ENCODE measurements around the gene DCLK1.

Gene DCLK1

DNA sequence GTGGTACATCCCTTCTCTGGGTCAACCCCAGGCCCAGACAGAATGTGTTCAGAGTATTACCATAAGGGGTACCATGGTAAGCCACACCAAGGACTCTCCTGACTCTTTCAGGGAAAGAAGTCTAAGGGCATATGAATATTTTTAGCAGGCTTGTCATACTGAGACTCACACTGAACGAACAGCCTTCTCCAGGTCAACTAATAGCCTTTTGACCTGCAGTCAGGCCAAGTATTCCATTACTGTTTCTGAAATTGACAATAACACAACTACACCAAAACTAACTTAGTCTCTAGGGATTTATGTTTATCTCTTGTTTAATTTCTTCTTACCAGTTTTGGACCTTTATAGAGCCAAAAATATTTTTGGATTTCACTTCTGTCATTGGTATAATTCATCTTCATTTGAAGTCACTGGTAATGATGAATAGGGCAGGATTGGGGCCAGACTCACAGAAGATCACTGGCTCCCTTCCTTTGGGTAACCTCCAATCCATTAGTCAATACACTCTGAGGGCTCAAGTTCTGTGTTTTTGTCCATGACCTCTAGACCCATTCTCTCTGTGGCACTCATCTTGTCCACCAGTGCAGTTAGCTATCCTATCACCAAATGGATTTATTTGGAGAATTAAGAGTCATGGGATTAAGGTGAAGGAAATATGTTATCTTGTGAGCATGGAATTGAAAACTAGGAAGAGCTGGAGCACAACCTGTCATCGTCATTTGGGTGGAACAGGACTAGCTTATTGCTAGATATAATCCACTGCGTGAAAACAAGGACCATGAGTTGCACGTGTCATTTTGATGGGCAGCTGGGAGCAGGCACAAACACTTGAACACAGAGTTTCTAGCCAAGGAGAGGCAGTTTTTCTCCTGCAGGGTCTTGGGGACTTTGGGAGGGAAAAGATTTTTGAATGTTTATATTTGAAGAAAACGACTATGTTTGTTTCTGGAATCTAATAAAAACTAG lies 313.3 kb downstream of the DCLK1 start:
- DNase-seq = no peak

DNA sequence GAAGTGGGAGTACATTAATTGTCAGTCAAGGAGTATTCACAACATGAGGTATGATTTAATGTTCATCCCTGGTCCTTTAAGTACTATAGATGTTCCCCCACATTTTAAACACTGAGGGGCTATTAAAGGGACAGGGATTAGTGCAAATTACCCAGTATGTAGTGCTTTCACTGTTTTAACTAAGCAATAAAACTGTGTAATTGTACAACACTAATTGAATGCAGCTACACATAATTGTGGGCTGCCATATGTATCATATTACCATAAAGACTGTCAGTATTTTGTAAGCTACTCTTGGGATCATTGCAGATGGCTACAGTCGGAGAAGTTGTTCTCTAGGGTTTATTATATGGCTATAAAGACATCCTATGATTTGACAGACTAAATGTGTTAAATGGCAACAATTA lies 316.6 kb downstream of the DCLK1 start:
- no peak for DNase-seq

DNA sequence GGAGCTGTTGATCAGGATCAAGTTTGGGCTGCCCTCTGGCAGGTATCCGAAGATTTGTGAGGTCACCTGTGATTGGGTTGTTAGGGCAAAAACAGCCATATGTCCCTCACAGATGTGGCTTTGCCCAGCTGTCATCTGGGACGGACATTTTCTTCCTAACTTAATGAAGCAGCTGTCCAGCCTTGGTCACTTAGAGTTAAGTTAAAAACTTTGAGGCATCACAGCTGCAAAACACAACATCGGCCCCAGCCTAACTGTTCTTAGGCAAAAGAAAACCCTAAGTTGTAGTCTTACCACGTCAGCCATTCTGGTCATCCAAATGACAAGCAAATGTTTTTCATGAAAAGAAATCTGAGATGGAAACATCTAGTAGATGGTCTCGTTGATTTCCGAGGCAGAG lies 318.4 kb downstream of the DCLK1 start:
- no peak for DNase-seq

DNA sequence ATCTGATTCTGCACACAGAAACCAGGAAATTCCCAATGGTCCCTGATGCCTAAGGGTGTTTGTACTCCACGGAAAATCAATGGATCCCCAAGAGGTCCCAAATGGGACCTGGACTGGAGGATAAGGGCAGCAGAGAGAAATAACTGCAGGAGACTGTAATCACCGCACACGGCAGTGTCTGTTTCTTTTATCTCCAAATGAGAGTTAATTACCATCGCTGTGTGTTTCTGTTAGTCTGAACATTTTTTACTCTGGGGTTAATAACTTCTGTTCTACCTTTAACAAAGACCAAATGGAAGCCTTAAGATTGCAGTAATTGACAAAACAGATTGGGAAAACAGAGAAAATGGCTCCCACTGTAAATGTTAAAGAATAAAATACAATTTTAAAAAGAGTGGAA lies 320.9 kb downstream of the DCLK1 start:
- DNase-seq = no peak

DNA sequence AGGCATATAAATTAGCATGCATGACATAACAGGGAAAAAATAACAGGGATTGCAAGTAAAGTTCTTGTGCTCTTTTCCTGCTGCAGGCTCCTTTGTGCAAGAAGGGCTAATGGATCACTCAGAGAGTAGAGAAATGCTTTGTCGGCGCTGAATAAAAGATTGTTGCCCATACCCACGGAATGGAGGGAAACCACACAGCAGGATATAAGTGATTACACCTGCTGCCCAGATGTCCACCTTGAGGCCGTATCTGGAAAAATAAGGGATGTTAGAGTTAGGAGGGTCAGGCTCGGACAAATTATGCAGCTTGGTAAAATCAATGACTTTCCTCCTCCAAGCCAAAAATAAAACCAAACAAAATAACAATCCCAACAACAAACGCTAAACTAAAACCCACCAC lies 322.3 kb downstream of the DCLK1 start:
- no peak for DNase-seq

DNA sequence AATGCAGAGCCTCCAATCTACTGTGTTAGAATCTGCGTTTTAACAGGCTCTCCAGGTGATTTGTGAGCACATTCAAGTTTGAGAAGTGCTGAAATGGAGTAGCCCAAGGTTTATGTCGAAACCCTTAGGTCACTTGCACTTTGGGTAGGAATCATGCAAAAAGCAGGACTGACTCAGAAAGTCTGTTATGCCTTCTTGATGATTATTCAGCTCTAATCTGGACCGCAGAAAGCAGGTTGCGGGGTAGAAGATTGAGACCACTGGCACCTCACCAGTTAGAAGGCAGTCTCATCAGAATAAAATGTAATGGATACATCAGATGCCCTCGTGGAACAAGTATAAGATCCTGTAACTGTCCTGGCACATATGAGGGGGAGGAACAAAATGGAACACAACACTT lies 326.3 kb downstream of the DCLK1 start:
- no peak for DNase-seq

DNA sequence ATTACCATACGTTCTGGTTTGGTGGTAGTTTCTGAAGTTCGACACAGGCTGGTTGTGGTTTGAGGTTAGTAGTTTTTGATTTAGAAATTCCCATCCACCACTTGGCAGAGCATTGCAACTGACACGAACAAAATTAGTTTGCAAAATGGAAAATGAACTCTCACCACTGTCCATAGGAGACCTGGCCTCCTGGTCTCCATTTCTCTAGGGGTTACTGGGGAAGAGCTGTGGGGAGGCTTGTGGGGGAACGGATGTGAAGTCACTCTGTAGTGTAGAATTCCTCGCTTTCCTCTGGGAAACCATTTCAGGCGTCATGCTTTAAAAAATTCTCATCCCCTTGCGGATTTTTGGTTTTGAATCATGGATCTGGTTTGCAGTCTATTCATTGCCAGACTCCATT lies 333.2 kb downstream of the DCLK1 start:
- no peak for DNase-seq

DNA sequence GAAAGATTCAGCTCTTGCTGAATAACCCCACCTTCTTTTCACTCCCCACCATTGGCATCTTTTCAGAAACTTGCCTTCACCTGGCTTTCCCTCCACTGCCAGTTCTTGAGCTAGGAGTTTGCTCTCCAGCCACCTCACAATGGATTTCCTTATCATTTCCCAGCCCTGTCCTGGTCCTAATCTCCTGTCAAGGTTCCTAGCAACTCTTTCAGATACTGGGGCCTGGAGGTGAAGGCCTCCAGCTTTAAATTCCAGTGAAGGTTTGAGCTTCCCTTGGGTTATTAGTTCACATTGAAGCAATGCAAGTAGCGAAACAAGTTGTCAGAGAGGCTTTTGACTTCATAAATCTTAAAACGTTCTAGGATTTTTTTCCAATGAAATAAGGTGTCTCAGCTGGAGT lies 333.9 kb downstream of the DCLK1 start:
- no peak for DNase-seq

DNA sequence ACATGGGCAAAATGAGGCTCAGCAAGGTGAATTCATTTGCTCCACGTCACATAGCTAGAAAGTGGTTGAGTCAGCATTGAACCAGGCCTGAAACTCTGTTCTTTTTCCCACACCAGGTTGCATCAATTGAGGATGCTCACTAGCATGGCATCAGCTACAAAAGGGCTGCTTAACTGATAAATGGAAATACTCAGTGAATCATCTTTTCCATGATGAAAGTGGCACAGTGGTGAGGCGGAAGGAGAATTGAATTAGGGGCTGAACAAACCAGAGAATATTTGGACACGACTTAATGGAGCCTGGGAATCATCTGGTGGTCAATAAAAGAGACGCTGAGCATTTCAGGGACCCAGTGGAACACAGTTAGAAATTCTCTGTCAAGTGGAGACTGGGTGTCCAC lies 334.6 kb downstream of the DCLK1 start:
- DNase-seq = no peak

DNA sequence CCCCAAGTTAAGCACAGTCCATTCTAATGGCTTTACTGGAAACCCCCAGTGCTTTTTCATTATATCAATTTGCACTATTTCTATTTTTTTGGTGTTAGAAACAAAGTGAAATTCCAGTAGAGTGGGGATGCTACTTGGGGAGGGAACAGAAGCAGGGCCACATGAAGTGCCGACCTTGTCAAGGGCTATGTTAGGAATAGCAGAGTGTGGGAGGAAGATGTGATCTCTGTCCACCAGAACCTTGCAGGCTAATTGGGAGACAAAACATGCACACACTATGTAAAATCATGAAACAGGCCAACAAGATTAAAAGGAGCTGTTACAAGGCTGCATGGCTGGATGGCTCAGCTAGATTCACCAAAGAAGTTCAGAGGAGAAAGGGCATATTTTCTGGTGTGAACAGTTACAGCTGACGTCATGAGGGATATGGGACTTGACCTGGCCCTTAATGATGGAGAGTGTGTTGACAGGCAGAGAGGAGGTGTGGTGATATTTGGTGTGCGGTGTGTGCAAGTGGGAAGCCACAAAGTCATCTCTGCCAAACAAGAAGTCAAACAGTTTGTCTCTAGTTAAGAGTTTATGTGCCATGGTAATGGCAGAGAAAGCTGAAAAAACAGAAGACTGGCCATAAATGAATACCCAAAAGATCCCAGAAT lies 336.3 kb downstream of the DCLK1 start:
- no peak for DNase-seq

DNA sequence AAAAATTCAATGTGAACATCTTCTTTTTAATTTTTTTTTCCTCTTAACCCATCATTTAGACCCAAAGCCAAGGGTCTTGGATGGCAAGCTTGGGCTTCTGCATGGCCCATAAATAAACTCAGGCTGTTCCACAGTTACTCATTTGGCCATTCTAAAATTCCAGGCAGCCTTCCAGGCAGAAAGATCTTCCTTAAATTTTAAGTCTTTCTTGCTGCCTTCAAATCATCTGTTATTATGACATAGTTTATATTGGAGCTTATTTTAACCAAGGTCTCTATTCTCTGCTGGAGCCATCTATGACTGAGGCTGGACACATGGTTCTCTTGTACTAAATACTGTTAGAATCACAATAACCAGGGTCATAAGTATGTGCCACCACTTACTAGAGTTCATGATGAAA lies 337.4 kb downstream of the DCLK1 start:
- no peak for DNase-seq

DNA sequence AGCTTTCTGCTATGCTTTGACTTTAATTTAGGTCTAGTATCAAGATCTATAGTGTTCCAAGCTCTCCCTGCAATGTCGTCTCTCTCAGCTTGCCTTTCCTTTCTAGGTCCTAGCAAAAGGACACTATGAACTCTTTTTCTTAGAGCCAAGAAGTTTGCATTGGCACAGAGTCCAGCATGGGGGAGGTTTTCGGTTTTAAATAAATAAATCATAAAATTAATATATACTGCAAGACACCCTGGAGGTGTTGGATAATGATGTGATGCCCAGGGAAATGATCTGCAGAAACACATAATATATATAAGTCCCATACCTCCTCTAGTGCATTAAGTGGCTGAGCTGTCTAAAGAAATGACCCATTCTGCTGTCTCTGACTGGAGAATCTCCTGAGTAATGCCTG lies 338.3 kb downstream of the DCLK1 start:
- no peak for DNase-seq

DNA sequence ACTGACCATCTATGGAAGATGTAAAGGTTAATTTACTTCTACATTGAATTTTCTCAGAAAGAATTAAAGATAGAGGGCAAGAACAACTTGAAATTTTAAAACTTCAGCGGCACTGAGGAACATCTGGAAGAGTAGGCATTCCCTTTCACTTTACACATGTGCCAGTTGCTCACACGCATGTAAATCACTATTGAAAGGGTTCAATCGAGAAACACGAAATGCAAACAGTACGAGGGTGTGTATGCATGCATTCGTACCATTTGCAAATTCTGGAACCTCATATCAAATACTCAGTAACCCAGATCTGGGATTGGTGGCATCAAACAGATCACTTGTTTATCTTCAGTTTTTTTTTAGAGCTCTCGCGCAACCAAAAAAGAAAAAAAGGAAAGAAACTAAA lies 339.2 kb downstream of the DCLK1 start:
- no peak for DNase-seq

DNA sequence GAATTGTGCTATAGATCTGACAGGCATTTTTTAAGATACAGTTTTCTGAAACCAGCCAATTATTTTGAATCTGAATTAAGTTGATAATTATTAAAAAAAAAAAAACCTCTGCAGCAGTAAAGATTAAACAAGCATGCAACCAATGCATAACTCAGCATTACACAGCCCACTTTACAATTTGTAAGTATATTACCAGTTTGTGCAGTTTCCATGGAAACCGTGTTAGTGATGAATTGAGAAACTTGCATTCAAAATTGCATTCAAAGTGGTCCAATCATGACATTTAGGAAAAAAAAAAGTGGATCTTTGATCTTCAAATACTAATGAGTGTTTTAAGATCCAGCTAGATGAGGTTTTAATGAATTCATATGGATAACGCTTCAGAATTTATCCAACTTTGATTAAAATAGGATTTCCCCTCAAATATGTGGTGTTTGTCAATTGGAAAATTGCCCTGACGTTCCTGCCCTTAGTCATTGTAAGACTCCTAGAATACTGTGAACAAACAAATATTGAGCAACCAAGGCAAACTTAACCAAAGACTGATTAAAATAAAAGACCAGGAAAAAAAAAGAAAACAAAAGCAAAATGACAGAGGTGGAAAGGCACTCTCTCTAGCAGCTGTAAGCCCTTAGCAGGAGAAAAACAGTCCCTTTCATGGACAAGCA lies 339.9 kb downstream of the DCLK1 start:
- no peak for DNase-seq

DNA sequence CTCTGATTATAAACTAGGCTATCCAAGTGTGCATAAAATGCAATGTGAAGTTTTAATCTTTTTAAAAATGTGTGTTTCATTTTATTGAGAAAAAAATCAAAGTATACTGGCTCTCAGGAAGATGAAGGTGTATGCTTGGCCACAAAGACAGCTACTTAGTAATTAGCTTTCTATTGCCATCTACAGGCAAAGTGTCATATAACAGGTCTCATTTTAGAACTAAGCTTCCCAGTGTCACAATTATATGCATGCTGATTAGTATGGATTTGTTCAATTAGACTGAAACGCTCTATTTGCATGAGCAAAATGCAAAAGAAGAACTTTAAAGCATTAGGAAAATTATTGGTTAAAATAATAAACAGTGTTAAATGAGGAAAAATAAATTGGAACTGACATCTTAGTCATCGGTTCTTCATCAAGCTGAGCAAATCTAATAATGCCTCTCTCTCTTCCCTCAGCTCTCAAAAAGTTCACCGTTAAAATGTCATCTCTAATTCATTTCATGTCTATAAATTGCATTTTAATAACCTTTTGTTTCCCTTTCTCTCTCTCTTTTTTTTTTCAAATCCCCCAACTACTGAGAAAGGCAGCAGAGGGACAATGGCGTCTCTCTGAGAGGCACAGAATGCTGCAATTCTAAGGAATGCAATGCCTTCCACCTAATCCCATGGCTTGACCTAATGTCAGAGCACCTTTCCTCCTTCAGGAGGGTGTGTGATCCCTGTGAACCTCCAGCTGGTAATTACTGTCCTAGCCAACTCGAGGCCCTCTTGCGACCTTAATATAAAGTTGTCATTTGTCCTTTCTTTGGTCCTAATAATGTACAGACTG lies 341.6 kb downstream of the DCLK1 start:
- peak; percentile 2 for DNase-seq

DNA sequence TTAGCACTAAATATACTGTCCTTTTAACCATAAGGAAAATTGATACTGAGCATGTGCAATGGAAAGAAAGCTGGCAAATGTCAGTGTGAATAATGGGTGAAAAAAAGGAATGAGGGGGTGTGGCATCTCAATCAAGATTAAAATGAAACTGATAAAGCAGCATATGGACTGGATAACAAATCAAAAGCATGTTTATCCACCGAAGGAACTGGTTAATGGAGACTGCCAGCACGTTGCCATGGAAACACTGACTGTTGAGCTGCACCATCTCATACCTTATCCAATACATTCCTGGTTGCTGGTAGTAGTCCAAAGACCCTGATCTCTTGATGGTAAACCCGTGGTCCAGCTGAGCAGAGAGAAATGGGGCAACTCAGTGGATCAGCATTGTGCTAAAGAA lies 343.2 kb downstream of the DCLK1 start:
- no peak for DNase-seq

DNA sequence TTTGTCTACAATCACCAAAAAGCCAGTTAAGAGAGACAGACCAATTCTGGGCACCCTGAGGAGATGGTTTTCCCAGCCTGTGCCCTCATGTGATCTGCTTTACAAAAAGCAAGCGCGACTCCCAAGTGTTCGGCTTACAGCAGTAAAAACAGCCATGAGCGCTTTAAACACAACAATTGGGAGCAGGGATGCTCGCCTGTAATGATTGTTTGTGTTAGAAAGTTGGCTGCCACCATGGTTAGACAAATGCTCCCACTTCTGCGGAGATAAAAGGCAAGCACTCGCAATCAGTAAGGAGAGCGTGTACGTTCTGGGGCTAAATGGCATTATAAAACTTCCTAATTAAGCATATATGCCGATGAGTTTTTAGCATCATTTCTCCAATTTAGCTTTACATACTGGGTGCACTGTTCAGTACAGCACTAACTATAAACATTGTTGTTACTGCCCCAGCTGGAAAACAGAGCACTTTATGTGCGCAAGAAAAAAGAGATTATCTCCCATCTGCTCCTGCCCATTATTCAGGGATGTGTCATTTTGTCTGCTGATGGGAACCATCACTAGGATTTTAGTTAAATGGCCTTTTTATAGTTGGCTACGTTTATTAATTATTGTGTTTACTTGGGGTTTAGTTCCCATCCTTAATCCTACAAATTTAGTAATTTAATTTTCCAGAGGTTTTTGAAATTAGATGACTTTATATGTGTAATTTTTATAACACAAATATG lies 345.4 kb downstream of the DCLK1 start:
- no peak for DNase-seq

DNA sequence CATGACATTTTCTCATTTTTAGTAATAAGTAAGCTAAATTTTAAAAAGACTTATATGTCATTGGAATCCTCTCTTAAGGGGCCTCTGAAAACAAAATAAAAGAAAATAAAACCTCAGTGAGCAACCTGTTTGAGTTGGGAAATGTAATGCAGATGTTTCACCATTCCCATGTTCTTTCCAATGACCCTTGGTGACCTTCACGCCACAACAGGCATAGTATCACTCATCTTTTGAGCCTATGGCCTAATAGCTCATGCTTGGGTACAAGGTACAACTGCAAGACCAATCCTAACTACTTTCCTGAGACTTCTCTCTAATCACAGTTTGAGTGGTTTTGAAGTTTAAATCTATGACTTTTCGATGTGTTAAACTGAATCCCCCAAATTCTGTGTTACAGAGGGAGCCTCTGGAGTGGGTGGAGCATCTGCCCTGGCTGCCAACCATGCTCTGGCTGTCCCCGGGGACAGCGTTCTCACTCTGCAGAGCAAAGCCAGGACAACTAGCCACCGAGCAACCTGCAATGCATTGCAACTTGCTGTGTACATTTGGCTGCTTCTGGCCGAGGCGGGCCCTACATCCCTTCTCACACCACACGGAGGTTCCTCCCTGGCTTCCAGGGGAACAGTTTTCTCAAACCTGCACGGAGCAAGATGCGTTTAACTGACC lies 346.8 kb downstream of the DCLK1 start:
- no peak for DNase-seq

DNA sequence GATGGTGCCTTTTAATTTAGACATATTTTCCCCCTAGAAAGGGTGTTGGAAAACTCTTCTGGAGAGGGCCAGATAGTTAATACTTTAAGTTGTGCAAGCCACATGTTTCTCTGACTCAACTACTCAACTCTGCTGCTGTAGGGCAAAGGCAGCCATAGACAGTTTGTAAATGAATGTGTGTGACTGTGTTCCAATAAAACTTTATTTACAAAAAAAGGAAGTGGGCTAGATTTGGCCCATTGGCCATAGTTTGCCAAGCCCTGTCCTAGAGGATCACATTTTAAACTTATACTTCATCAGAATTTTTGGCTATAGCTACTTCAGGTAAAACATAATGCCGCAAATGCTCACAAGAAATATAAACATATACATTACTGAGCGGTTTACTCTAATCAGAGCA lies 348.4 kb downstream of the DCLK1 start:
- no peak for DNase-seq

DNA sequence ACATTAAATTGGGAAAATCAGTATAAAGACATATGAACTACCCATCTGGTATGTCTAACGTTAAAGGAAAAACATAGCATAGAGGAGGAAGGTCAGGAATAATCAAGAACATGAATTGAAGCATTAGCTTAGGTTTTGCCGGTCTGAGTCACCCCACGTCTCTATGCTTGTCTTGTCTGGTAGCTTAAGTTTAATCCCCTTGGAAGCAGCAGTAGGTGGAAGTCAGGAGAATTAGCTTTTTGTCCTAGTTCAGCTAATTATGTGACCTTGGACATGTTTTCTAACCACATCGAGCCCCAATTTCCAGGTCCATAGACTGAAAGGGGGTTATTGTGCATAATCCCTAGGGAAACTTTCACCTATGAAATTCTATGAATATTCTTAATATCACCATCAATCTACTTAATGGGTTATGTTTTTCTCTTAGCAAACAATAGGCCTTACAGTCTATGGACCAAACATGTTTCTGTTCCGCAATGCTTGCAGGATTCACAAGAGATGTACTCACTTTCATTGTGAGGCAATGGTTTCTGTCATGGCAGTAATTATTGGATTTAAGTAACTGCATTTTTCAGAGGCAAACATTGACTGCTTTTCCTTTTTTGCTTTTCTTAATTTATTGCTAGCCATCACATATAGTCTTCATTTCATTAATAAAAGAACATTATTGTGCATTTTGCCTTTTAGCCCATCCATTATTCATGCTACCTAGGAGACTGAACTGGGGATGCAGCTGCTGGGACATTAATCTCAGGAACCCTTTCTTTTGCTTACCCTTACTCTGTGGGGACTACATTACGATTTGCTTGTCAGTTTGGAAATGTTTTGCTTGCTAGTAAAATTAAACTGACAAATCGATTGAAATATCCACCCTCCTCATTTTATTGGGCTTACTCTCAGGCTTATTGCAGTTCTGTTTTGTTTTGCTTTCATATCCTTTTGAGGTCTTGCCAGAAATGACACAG lies 349.9 kb downstream of the DCLK1 start:
- no peak for DNase-seq
